ENCODE results near the gene NECTIN4. TPM values are rescaled to one million over a fixed set of nuclear protein-coding genes. Genes with fewer than 3 reads are reported as not detected.

Gene NECTIN4
- total and polyA plus RNA-seq, 10 of the 15 experiments (the other 5 are each of a cell fraction or from before 2014, with no cell fraction given): 2.8 to 8.7 (median 3.7) TPM

GRCh38 chr1:161117759-161118581, 28.6 kb upstream of the NECTIN4 start, which contains the start of the genes NIT1 and PFDN2 (continued):
- peak; percentile 86 for TF ChIP-seq GABPA (IDR thresholded peaks at IDR 0.05; ENCODE audit: low read depth)
- TF ChIP-seq E4F1 (IDR thresholded peaks at IDR 0.05; ENCODE audit: borderline replicate concordance, partially characterized antibody): no peak
- no peak for TF ChIP-seq MAX (IDR thresholded peaks at IDR 0.05; ENCODE audit: low read depth, low read length)
- no peak for TF ChIP-seq CEBPB (IDR thresholded peaks at IDR 0.05; ENCODE audit: borderline replicate concordance in 1 of 2, low read depth in 2 of 2, low read length in 2 of 2)
- no peak for TF ChIP-seq BRCA1 (IDR thresholded peaks at IDR 0.05; ENCODE audit: low read depth, low read length)
- no peak for TF ChIP-seq EED (IDR thresholded peaks at IDR 0.05; ENCODE audit: low read depth)
- TF ChIP-seq MYC (IDR thresholded peaks at IDR 0.05; ENCODE audit: insufficient read depth, insufficient read length, insufficient replicate concordance, low read length, severe bottlenecking): peak; percentile 39
- no peak for TF ChIP-seq MTA2 (IDR thresholded peaks at IDR 0.05; ENCODE audit: low read depth)
- 0 out of 4 replicates have a peak, but pooled peaks of 1 of the 2 experiments have one; percentile 23 for TF ChIP-seq IKZF2 (IDR thresholded peaks at IDR 0.05)
- no peak; the same call in 2 of the 3 replicates for TF ChIP-seq POU2F2 (IDR thresholded peaks at IDR 0.05; ENCODE audit: borderline replicate concordance, low read depth, low read length)
- peak; percentile 79 for TF ChIP-seq GATAD2B (conservative IDR thresholded peaks at IDR 0.05; ENCODE audit: low read depth)
- TF ChIP-seq FOS (IDR thresholded peaks at IDR 0.05; ENCODE audit: borderline replicate concordance, extremely low read depth, insufficient read length): no peak
- TF ChIP-seq SUZ12 (IDR thresholded peaks at IDR 0.05; ENCODE audit: unreplicated experiment): no peak
- peak; percentile 99 for TF ChIP-seq POLR2A (IDR thresholded peaks at IDR 0.05; ENCODE audit: low read depth, low read length)
- TF ChIP-seq FOXK2 (IDR thresholded peaks at IDR 0.05): no peak
- peak; percentile 22; the same call in 1 of the 2 replicates for TF ChIP-seq TCF12 (IDR thresholded peaks at IDR 0.05; ENCODE audit: low read depth, low read length)
- no peak for TF ChIP-seq NR2C2 (IDR thresholded peaks at IDR 0.05; ENCODE audit: borderline replicate concordance, control insufficient read depth, insufficient read length, low read depth)
- 0 out of 2 replicates have a peak, but pooled peaks have one; percentile 53 for TF ChIP-seq SMARCA5 (IDR thresholded peaks at IDR 0.05)
- no peak for TF ChIP-seq CHD4 (IDR thresholded peaks at IDR 0.05)
- TF ChIP-seq MEF2A (IDR thresholded peaks at IDR 0.05; ENCODE audit: insufficient read depth, low read depth, low read length): no peak
- TF ChIP-seq ATF2 (IDR thresholded peaks at IDR 0.05; ENCODE audit: low read length): no peak
- peak; percentile 94 for TF ChIP-seq TAF1 (IDR thresholded peaks at IDR 0.05; ENCODE audit: borderline replicate concordance, low read depth, low read length)
- TF ChIP-seq YY1 (IDR thresholded peaks at IDR 0.05; ENCODE audit: low read depth, low read length): peak; percentile 98
- no peak for TF ChIP-seq BCL3 (IDR thresholded peaks at IDR 0.05; ENCODE audit: borderline replicate concordance, insufficient read depth, low read depth, low read length, poor library complexity, severe bottlenecking)
- 0 out of 2 replicates have a peak, but pooled peaks have one; percentile 44 for TF ChIP-seq CBFB (IDR thresholded peaks at IDR 0.05; ENCODE audit: low read depth)
- no peak for TF ChIP-seq PAX5 (IDR thresholded peaks at IDR 0.05; ENCODE audit: borderline replicate concordance, low read depth, low read length)

Data from GM12878 (cell line).